Uterus (tissue), 4 donors: ENCODE measurements around the gene EMILIN3. TPM values are rescaled to one million over a fixed set of nuclear protein-coding genes. Genes with fewer than 3 reads are reported as not detected.

Experiments
- DNase-seq, 2 donors: peaks; one replicate each; pipeline ENCODE4 v3.0.0-alpha.2; 2019 to 2020
- H3K27ac ChIP-seq, 2 donors: fragments of 200-600 bp; sonication (generic); 1 replicate in 1 of 2; 2 replicates in 1 of 2; pipeline ENCODE4 v1.5.1; 2016 to 2018
- H3K27me3 ChIP-seq, 2 donors: fragments of 200-600 bp; sonication (generic); one replicate each; pipeline ENCODE4 v1.5.1; 2018 to 2019; ENCODE audit warnings: control low read depth in 1 of 2
- H3K36me3 ChIP-seq, 2 donors: fragments of 200-600 bp; sonication (generic); one replicate each; pipeline ENCODE4 v1.5.1; 2019; ENCODE audit warnings: control low read depth in 1 of 2
- H3K4me1 ChIP-seq, 2 donors: fragments of 200-600 bp; sonication (generic); one replicate each; pipeline ENCODE4 v1.5.1; 2018 to 2019; ENCODE audit warnings: control low read depth in 1 of 2
- H3K4me3 ChIP-seq, 2 donors: fragments of 200-600 bp; sonication (generic); 1 replicate in 1 of 2; 2 replicates in 1 of 2; pipeline ENCODE4 v1.5.1; 2018 to 2019; ENCODE audit warnings: mild to moderate bottlenecking in 1 of 2
- H3K9me3 ChIP-seq, 2 donors: fragments of 200-600 bp; sonication (generic); one replicate each; pipeline ENCODE4 v1.5.1; 2019; ENCODE audit warnings: control low read depth in 1 of 2
- POLR2A ChIP-seq, 2 donors: fragments of 450-650 bp; IDR thresholded peaks; one replicate each; pipeline ENCODE4 v1.6.1; 2016; ENCODE audit warnings: antibody characterized with exemption in 2 of 2, mild to moderate bottlenecking in 1 of 2, moderate library complexity in 1 of 2
- intact Hi-C: fragments of 100-400 bp; cut with DNase I; formaldehyde crosslinking; loops from one replicate; pipeline ENCODE4 v1.15.1; 2023; ENCODE audit warnings: low total_unique reads
- total RNA-seq, 4 donors: library from RNA; depleted of rRNA in 3 of 4; stranded (reverse); fragments of >200 nt in 3 of 4; gene quantifications; one replicate each; pipeline versions ENCODE4 v1.1.0 to v1.2.4, GENCODE V29; 2014 to 2023
- TF ChIP-seq, protein P1 (sequence below), 4 experiments: fragments of 200-600 bp in 2 of 4; fragments of 450-650 bp in 2 of 4; sonication (generic) in 2 of 4; IDR thresholded peaks; one replicate each; pipeline ENCODE4 v1.5.1; 2016 to 2019; ENCODE audit warnings: antibody characterized with exemption in 4 of 4, mild to moderate bottlenecking in 2 of 4, moderate library complexity in 1 of 4
- donor health status: DM: yes; HTN: yes; CAD: no.

The EMILIN3 gene
- total RNA-seq, 4 donors from 2014 or later = 0.29 to 53.0 (median 2.4) TPM

DNA sequence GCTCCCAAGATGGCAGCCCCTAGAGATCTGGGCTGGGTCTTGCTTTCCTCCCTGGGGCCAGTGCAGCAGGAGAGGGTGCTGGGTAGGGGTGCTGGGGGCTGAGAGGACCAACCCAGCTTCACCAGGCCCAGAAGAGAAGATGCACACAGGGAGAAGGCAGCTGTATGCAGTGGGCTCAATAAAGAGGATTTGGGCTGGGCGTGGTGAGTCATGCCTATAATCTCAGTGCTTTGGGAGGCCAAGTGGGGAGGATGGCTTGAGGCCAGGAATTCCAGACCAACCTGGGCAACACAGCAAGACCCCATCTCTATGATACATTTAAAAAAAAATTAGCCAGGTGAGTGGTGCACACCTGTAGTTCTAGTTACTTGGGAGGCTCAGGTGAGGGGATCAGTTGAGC is 25.7 kb upstream of the EMILIN3 start:
- H3K27ac ChIP-seq = peak overlapping the region; percentile 47 to 51
- no peaks in the 10 kb centered on the region for H3K4me1 ChIP-seq
- intact Hi-C loops = no loop called here

GRCh38 chr20:41391587-41392001 is 25.0 kb upstream of the EMILIN3 start:
- H3K36me3 ChIP-seq = no peaks in the 10 kb centered on the region
- H3K4me3 ChIP-seq = no peak overlapping the region
- intact Hi-C loops = no loop called here
- H3K4me1 ChIP-seq = no peaks in the 10 kb centered on the region
- H3K27ac ChIP-seq = peak overlapping the region in 1 of 2 donors; percentile 47
- TF ChIP-seq, protein P1, sequence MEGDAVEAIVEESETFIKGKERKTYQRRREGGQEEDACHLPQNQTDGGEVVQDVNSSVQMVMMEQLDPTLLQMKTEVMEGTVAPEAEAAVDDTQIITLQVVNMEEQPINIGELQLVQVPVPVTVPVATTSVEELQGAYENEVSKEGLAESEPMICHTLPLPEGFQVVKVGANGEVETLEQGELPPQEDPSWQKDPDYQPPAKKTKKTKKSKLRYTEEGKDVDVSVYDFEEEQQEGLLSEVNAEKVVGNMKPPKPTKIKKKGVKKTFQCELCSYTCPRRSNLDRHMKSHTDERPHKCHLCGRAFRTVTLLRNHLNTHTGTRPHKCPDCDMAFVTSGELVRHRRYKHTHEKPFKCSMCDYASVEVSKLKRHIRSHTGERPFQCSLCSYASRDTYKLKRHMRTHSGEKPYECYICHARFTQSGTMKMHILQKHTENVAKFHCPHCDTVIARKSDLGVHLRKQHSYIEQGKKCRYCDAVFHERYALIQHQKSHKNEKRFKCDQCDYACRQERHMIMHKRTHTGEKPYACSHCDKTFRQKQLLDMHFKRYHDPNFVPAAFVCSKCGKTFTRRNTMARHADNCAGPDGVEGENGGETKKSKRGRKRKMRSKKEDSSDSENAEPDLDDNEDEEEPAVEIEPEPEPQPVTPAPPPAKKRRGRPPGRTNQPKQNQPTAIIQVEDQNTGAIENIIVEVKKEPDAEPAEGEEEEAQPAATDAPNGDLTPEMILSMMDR (IDR thresholded peaks at IDR 0.05) = no peak
- no peak for TF ChIP-seq POLR2A (IDR thresholded peaks at IDR 0.05)
- DNase-seq = no peak
- H3K27me3 ChIP-seq = no peaks in the 10 kb centered on the region
- H3K9me3 ChIP-seq = no peaks in the 10 kb centered on the region

More for the DNA sequence above, 25.7 kb upstream of the EMILIN3 start:
- H3K27me3 ChIP-seq = no peaks in the 10 kb centered on the region
- H3K9me3 ChIP-seq = no peaks in the 10 kb centered on the region
- no peak for TF ChIP-seq POLR2A (IDR thresholded peaks at IDR 0.05)
- TF ChIP-seq, protein P1 (IDR thresholded peaks at IDR 0.05) = no peak
- no peaks in the 10 kb centered on the region for H3K36me3 ChIP-seq
- DNase-seq = no peak
- no peak overlapping the region for H3K4me3 ChIP-seq

GRCh38 chr20:41390889-41391288 is 24.3 kb upstream of the EMILIN3 start:
- no peak overlapping the region for H3K4me3 ChIP-seq
- intact Hi-C loops = no loop called here
- no peaks in the 10 kb centered on the region for H3K27me3 ChIP-seq
- TF ChIP-seq, protein P1 (IDR thresholded peaks at IDR 0.05) = no peak
- TF ChIP-seq POLR2A (IDR thresholded peaks at IDR 0.05) = no peak
- H3K27ac ChIP-seq = no peak overlapping the region
- H3K9me3 ChIP-seq = no peaks in the 10 kb centered on the region
- no peaks in the 10 kb centered on the region for H3K36me3 ChIP-seq
- no peak for DNase-seq
- no peaks in the 10 kb centered on the region for H3K4me1 ChIP-seq

GRCh38 chr20:41387444-41387851 is 20.8 kb upstream of the EMILIN3 start:
- H3K27ac ChIP-seq = peak overlapping the region in 1 of 2 donors; percentile 14
- H3K4me3 ChIP-seq = no peak overlapping the region
- no peaks in the 10 kb centered on the region for H3K9me3 ChIP-seq
- no peak for DNase-seq
- no peaks in the 10 kb centered on the region for H3K4me1 ChIP-seq
- no peaks in the 10 kb centered on the region for H3K27me3 ChIP-seq
- intact Hi-C loops = no loop called here
- TF ChIP-seq POLR2A (IDR thresholded peaks at IDR 0.05) = no peak
- TF ChIP-seq, protein P1 (IDR thresholded peaks at IDR 0.05) = no peak
- H3K36me3 ChIP-seq = no peaks in the 10 kb centered on the region

- H3K4me3 ChIP-seq = no peak overlapping the region
- intact Hi-C loops = no loop called here
- no peaks in the 10 kb centered on the region for H3K4me1 ChIP-seq
- H3K36me3 ChIP-seq = no peaks in the 10 kb centered on the region
- H3K27me3 ChIP-seq = no peaks in the 10 kb centered on the region
- H3K27ac ChIP-seq = peak overlapping the region in 1 of 2 donors; percentile 14
- no peaks in the 10 kb centered on the region for H3K9me3 ChIP-seq
- no peak for TF ChIP-seq POLR2A (IDR thresholded peaks at IDR 0.05)
- TF ChIP-seq, protein P1 (IDR thresholded peaks at IDR 0.05) = no peak
- DNase-seq = no peak
Measured at GRCh38 chr20:41386502-41387427, 20.1 kb upstream of the EMILIN3 start.
